HFFc6 (cell line): ENCODE measurements around the gene MAN1A1. TPM values are rescaled to one million over a fixed set of nuclear protein-coding genes. Genes with fewer than 3 reads are reported as not detected.
"Not testable (repeated sequence)": the region's sequence is repeated elsewhere in the genome, so short reads cannot be mapped to it uniquely, and the experiment has no call there.

Source experiments
- DNase-seq: peaks from one replicate; pipeline ENCODE4 v3.0.0-alpha.2; 2018
- H3K27ac Mint-ChIP-seq: 2 replicates; pipeline ENCODE4 v1.8.0; 2020; ENCODE audit warnings: mild to moderate bottlenecking, mixed read lengths
- H3K27me3 Mint-ChIP-seq: 2 replicates; pipeline ENCODE4 v1.8.0; 2021; ENCODE audit warnings: mild to moderate bottlenecking, moderate library complexity, mixed read lengths; ENCODE audit not compliant: insufficient read depth
- H3K36me3 Mint-ChIP-seq: 2 replicates; pipeline ENCODE4 v1.8.0; 2021; ENCODE audit warnings: low read depth, mixed read lengths
- H3K4me1 Mint-ChIP-seq: 2 replicates; pipeline ENCODE4 v1.8.0; 2020; ENCODE audit warnings: low read depth, mixed read lengths
- H3K4me3 Mint-ChIP-seq: 2 replicates; pipeline ENCODE4 v1.8.0; 2020; ENCODE audit warnings: mild to moderate bottlenecking, moderate library complexity, mixed read lengths
- H3K9me3 Mint-ChIP-seq: 2 replicates; pipeline ENCODE4 v1.8.0; 2020; ENCODE audit warnings: mild to moderate bottlenecking, mixed read lengths
- total RNA-seq, 6 experiments: library from RNA; stranded (reverse); fragmentation: NEBNext Ultra II Directional; extraction: Animal tissue kit (Norgen Biotek cat#: 25700); gene quantifications; 2 replicates in 1 of 6; 3 replicates in 5 of 6; pipeline ENCODE4 v1.2.3, GENCODE V29; 2021
- TF ChIP-seq, protein P1 (sequence below): fragments of 200-600 bp; sonication (generic); IDR thresholded peaks from 2 replicates; pipeline ENCODE4 v1.5.0; 2021; ENCODE audit warnings: antibody characterized with exemption, mild to moderate bottlenecking

MAN1A1 gene
- total RNA-seq, 6 experiments from 2014 or later = 0.12 to 0.64 (median 0.16) TPM

DNA sequence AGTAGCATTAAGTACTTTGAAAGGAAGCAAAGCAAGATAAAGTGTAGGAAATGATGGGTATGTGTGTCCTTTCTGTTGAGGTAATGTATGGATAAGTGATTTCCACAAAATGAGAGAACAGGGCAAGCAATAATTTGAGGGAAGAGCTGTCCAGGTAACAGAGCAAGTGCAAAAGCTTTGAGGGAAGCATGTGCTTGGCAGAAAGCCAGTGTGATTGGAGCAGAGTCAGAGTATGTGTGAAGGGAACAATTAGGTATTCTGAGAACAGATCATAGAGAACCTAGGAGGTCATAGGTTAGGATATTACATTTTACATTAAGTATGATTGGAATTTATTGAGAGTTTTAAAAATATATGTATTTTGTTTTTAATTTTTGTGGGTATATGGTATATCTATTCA lies 30.2 kb upstream of the MAN1A1 start:
- Mint-ChIP-seq H3K4me3 (no peak overlapping the region), H3K9me3 (peaks cover 21% of the 10 kb centered on the region), H3K4me1 (no peaks in the 10 kb centered on the region), H3K27me3 (no peaks in the 10 kb centered on the region), H3K36me3 (no peaks in the 10 kb centered on the region), H3K27ac (no peak overlapping the region)
- DNase-seq = no peak
- TF ChIP-seq, protein P1, sequence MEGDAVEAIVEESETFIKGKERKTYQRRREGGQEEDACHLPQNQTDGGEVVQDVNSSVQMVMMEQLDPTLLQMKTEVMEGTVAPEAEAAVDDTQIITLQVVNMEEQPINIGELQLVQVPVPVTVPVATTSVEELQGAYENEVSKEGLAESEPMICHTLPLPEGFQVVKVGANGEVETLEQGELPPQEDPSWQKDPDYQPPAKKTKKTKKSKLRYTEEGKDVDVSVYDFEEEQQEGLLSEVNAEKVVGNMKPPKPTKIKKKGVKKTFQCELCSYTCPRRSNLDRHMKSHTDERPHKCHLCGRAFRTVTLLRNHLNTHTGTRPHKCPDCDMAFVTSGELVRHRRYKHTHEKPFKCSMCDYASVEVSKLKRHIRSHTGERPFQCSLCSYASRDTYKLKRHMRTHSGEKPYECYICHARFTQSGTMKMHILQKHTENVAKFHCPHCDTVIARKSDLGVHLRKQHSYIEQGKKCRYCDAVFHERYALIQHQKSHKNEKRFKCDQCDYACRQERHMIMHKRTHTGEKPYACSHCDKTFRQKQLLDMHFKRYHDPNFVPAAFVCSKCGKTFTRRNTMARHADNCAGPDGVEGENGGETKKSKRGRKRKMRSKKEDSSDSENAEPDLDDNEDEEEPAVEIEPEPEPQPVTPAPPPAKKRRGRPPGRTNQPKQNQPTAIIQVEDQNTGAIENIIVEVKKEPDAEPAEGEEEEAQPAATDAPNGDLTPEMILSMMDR = no peak

DNA sequence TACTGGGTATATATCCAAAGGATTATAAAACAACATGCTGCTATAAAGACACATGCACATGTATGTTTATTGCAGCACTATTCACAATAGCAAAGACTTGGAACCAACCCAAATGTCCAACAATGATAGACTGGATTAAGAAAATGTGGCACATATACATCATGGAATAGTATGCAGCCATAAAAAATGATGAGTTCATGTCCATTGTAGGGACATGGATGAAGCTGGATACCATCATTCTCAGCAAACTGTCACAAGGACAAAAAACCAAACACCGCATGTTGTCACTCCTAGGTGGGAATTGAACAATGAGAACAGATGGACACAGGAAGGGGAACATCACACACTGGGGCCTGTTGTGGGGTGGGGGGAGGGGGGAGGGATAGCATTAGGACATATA lies 27.5 kb upstream of the MAN1A1 start:
- H3K4me3 Mint-ChIP-seq, H3K27me3 Mint-ChIP-seq, H3K36me3 Mint-ChIP-seq, DNase-seq, H3K4me1 Mint-ChIP-seq, H3K27ac Mint-ChIP-seq: not testable (repeated sequence)
- H3K9me3 Mint-ChIP-seq = peaks cover 29% of the 10 kb centered on the region

DNA sequence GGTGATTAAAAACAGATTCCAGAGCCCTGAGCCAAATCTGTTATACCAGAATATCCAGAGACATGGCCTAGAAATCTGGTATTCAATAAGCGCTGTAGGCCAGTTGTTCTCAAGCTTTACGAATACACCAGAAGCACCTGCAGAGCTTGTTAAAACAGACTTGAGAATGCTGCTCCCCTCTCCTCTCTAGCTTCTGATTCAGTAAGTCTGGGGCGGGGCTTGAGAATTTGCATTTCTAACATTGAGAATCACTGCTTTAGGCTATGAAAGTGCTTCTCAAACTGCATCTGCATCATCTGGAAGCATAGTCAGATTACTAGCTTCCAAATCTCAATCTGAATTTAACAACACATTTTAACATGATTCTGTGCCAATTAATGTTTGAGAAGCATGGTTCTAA lies 20.5 kb upstream of the MAN1A1 start:
- TF ChIP-seq, protein P1 = no peak
- H3K4me1 Mint-ChIP-seq = no peaks in the 10 kb centered on the region
- DNase-seq = no peak
- H3K27me3 Mint-ChIP-seq = no peaks in the 10 kb centered on the region
- no peak overlapping the region for H3K4me3 Mint-ChIP-seq
- H3K9me3 Mint-ChIP-seq = peaks cover 13% of the 10 kb centered on the region; the same call in 1 of the 2 replicates
- H3K27ac Mint-ChIP-seq = no peak overlapping the region
- no peaks in the 10 kb centered on the region for H3K36me3 Mint-ChIP-seq

DNA sequence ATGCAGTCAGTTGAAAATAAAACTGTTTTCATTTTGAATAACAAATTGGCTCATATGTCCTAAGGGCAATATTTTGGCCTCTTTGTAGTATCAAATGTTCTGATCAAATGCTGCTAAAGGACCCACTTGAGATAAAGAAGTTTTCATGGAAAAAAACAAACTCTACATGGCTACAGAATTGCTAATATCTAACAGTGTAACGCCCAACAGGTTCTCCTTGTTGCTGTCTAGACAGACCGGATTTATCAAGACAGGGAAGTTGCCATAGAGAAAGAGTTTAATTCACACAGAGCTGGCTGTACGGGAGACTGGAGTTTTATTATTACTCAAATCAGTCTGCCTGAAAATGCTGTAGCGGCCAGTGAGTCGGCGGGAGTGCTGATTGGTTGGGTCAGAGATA lies 19.4 kb upstream of the MAN1A1 start:
- no peaks in the 10 kb centered on the region for H3K36me3 Mint-ChIP-seq

DNA sequence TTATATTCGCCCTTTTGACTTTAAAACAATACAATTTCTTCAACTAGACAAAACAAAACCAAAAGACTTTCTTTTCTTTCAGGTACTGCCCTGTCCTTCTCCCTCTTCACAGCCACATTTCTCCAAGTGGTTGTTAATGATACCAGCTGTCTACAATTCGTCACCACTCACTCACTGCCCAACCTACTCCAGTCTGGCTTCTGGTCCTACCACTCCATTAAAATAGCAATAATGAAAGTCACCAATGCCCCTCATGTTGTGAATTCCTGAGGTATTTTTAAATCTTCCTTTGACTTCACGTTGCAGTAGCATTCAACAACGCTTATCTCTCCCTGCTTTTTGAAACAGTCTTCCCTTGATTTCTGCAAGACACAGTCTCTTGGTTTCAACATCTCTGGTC lies 11.6 kb upstream of the MAN1A1 start:
- H3K9me3 Mint-ChIP-seq = no peaks in the 10 kb centered on the region; the same call in 1 of the 2 replicates
- no peak overlapping the region for H3K4me3 Mint-ChIP-seq
- TF ChIP-seq, protein P1 = no peak
- no peaks in the 10 kb centered on the region for H3K36me3 Mint-ChIP-seq
- no peak overlapping the region for H3K27ac Mint-ChIP-seq
- H3K4me1 Mint-ChIP-seq = no peaks in the 10 kb centered on the region
- no peak for DNase-seq
- peaks cover 2% of the 10 kb centered on the region for H3K27me3 Mint-ChIP-seq

More for the DNA sequence above, 19.4 kb upstream of the MAN1A1 start:
- H3K9me3 Mint-ChIP-seq = peaks cover 6% of the 10 kb centered on the region; the same call in 1 of the 2 replicates
- H3K4me3 Mint-ChIP-seq = no peak overlapping the region
- DNase-seq = no peak
- H3K4me1 Mint-ChIP-seq = no peaks in the 10 kb centered on the region
- TF ChIP-seq, protein P1 = no peak
- no peaks in the 10 kb centered on the region; the same call in none of the 2 replicates for H3K27me3 Mint-ChIP-seq
- H3K27ac Mint-ChIP-seq = no peak overlapping the region

DNA sequence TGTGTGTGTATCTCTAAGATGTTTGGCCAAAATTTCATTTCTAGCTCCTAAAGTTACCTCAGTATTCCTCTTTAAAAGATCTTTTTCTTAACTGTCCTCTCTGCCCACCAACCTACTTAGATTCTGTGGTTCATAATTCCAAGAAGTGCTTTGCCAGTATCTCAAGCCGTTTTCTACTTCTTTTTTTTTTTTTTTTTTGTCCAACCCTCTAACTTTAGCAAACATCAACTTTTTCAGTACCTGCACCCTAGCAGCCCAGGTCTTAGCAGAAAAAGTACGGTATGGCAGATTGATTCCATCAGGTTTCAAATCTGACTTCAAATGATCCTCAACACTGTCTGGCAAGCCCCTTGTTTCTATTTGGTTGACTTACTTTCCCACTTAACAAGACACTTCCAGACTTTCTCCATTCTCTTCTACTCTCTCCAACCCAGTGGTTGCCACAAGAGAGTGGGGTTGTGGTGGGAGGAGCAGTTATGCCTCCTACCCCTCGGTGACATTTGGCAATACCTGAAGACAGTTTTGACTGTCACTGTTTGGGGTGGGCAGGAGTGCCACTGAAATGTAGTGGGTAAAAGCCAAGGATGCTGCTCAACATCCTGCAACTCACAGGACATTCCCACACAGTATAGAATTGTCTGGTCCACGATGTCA lies 10.8 kb upstream of the MAN1A1 start:
- TF ChIP-seq, protein P1 = no peak
- H3K36me3 Mint-ChIP-seq = no peaks in the 10 kb centered on the region
- no peak for DNase-seq
- no peaks in the 10 kb centered on the region; the same call in 1 of the 2 replicates for H3K9me3 Mint-ChIP-seq
- H3K27me3 Mint-ChIP-seq = peaks cover 2% of the 10 kb centered on the region
- H3K27ac Mint-ChIP-seq = no peak overlapping the region
- H3K4me1 Mint-ChIP-seq = no peaks in the 10 kb centered on the region
- H3K4me3 Mint-ChIP-seq = no peak overlapping the region
